ENCODE measurements around the gene LRRC73.

- TF ChIP-seq CTCF (IDR thresholded peaks at IDR 0.05) (no peak), EP300 (IDR thresholded peaks at IDR 0.05) (no peak), POLR2A (IDR thresholded peaks at IDR 0.05) (no peak)
Measured at GRCh38 chr6:43472515-43472914, 37.6 kb downstream of the LRRC73 start.
